GM19025 (cell line): Measurements from ENCODE around the gene POTEM.
"Not testable (repeated sequence)": the region's sequence is repeated elsewhere in the genome, so short reads cannot be mapped to it uniquely, and the experiment has no call there.

ENCODE experiments used
- ATAC-seq: cut with Tn5 transposase; IDR thresholded peaks from one replicate; pipeline ENCODE4 v1.9.1; 2021; ENCODE audit warnings: mild to moderate bottlenecking, low read depth, moderate library complexity; ENCODE audit not compliant: unreplicated experiment

Gene POTEM

GRCh38 chr14:19036811-19037382, 69.7 kb downstream of the POTEM start:
- ATAC-seq: not testable (repeated sequence)

DNA sequence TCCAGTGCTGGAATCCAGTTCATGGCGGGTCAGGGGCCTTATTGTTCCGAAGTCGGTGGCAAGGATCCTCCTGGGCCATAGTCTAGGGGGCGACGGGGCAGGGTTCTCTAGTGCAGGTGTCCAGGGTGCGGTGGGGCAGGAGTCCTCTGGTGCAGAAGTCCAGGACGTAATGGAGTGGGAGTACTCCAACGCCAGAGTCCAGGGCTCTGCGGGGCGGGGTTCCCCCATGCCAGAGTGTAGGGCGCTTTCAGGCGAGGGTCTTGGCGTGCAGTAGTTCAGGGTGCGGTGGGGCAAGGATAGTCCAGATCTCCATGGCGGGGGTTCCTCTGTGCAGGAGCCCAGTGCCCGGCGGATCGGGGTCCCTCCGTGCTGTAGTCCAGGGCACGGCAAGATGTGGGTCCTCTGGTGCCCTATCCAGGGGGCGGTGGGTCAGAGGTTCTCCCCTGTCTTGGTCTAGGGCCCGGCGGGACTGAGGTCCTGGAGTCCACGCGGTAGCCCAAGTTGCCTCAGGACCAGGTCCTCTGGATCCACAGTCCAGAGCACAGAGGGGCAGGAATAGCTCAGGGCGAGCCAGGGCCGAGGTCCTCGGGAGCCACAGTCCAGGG, 70.9 kb downstream of the POTEM start:
- not testable (repeated sequence) for ATAC-seq

- ATAC-seq: not testable (repeated sequence)
Measured at GRCh38 chr14:19038785-19039184, 71.6 kb downstream of the POTEM start.

DNA sequence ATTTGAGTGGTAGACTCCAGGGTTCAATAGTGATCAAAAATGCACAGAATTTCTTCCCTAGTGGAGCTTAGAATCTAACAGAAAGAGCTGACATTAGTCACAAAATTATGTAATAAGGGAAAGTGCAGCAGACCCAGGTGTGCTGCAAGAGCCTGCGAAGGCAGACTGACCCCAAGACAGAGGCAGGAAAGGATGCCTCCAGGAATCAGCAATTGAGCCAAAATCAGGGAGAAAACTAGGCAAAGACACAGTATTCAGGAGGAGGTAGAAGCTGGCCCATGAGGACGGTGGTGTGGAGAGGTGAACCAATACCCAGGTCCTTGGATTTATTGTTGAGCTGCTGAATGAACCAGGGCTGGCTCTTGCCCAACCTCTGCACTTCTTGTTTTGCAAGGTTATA, 76.2 kb downstream of the POTEM start:
- not testable (repeated sequence) for ATAC-seq
